ENCODE results near the gene SUCO. TPM values are rescaled to one million over a fixed set of nuclear protein-coding genes. Genes with fewer than 3 reads are reported as not detected.

Gene SUCO
- total RNA-seq, 4 donors from 2014 or later, result 30.0 to 32.8 (median 30.7) TPM

- no peak overlapping the region for H3K4me3 ChIP-seq (ENCODE audit: low read depth, poor library complexity, severe bottlenecking)
- WGBS, 2 donors, result 89 to 90% methylated on average over 5 of the region's 5 CpGs
- intact Hi-C loops (cut with DNase I; ENCODE audit: low total_unique reads), result no loop called here
- TF ChIP-seq POLR2A (IDR thresholded peaks at IDR 0.05) (no peak), CTCF (IDR thresholded peaks at IDR 0.05) (no peak)
- no peak for DNase-seq (ENCODE audit: low spot score in 2 of 2)
Measured at GRCh38 chr1:172566196-172566997, 33.4 kb downstream of the SUCO start.

- no peak for TF ChIP-seq CTCF (IDR thresholded peaks at IDR 0.05)
- no peak for TF ChIP-seq POLR2A (IDR thresholded peaks at IDR 0.05)
- H3K4me3 ChIP-seq (ENCODE audit: low read depth, poor library complexity, severe bottlenecking), result no peak overlapping the region
- WGBS, 2 donors, result 96 to 100% methylated on average over 3 of the region's 3 CpGs
- no peak for DNase-seq (ENCODE audit: low spot score in 2 of 2)
- intact Hi-C loops (cut with DNase I; ENCODE audit: low total_unique reads), result no loop called here
Measured at GRCh38 chr1:172567720-172568119, 34.8 kb downstream of the SUCO start.

GRCh38 chr1:172574080-172574479 is 41.1 kb downstream of the SUCO start:
- TF ChIP-seq CTCF (IDR thresholded peaks at IDR 0.05) (no peak), POLR2A (IDR thresholded peaks at IDR 0.05) (no peak)
- DNase-seq (ENCODE audit: low spot score in 2 of 2), result no peak
- intact Hi-C loops (cut with DNase I; ENCODE audit: low total_unique reads), result no loop called here
- 88 to 92% methylated on average over 2 of the region's 2 CpGs for WGBS, 2 donors
- H3K4me3 ChIP-seq (ENCODE audit: low read depth, poor library complexity, severe bottlenecking), result no peak overlapping the region

- TF ChIP-seq POLR2A (IDR thresholded peaks at IDR 0.05) (no peak), CTCF (IDR thresholded peaks at IDR 0.05) (no peak)
- intact Hi-C loops (cut with DNase I; ENCODE audit: low total_unique reads), result no loop called here
- 80 to 84% methylated on average over 1 of the region's 1 CpG for WGBS, 2 donors
Measured at GRCh38 chr1:172578586-172578985, 45.6 kb downstream of the SUCO start.

GRCh38 chr1:172581273-172581672 is 48.3 kb downstream of the SUCO start:
- intact Hi-C loops (cut with DNase I; ENCODE audit: low total_unique reads), result no loop called here
- no peak for DNase-seq (ENCODE audit: low spot score in 2 of 2)
- no peak for TF ChIP-seq POLR2A (IDR thresholded peaks at IDR 0.05)
- TF ChIP-seq CTCF (IDR thresholded peaks at IDR 0.05), result no peak
- no peak overlapping the region for H3K4me3 ChIP-seq (ENCODE audit: low read depth, poor library complexity, severe bottlenecking)

More at GRCh38 chr1:172578586-172578985, 45.6 kb downstream of the SUCO start:
- no peak for DNase-seq (ENCODE audit: low spot score in 2 of 2)
- H3K4me3 ChIP-seq (ENCODE audit: low read depth, poor library complexity, severe bottlenecking), result no peak overlapping the region

GRCh38 chr1:172581779-172582178 is 48.8 kb downstream of the SUCO start:
- intact Hi-C loops (cut with DNase I; ENCODE audit: low total_unique reads), result no loop called here
- 93 to 100% methylated on average over 1 of the region's 1 CpG for WGBS, 2 donors
- no peak overlapping the region for H3K4me3 ChIP-seq (ENCODE audit: low read depth, poor library complexity, severe bottlenecking)
- TF ChIP-seq POLR2A (IDR thresholded peaks at IDR 0.05), result no peak
- TF ChIP-seq CTCF (IDR thresholded peaks at IDR 0.05), result no peak
- DNase-seq (ENCODE audit: low spot score in 2 of 2), result no peak

Data from lower leg skin (tissue), 4 donors.